ENCODE measurements around the gene POLR1G.
A peak's percentile ranks its signal among the peaks of the same experiment; 100 is the strongest.
"Not testable (repeated sequence)": the region's sequence is repeated elsewhere in the genome, so short reads cannot be mapped to it uniquely, and the experiment has no call there.

The POLR1G gene

DNA sequence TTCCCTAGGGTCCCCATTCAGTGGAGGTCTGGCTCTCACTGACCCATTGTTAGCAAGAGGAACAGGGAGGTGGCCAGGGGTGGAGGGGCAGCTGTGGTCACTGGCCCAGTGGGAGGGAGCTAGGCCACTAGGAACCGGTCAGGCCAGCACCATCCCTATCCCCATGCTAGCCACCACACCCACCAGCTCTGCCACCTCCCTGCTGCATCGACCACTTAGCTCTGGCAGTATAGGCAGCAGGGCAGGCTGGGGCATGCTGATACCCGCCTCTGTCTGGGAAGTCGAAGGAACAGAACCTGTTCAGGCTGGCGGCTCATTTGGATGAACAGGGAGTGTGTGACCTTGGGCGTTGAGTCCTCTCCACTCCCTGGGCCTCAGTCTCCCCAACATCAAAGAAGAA, 6.3 kb upstream of the POLR1G start:
- no peak for DNase-seq (ENCODE audit: low spot score)

- no peak for DNase-seq (ENCODE audit: low spot score)
These were observed 4.6 kb upstream of the POLR1G start for GRCh38 chr19:45401815-45402214.

DNA sequence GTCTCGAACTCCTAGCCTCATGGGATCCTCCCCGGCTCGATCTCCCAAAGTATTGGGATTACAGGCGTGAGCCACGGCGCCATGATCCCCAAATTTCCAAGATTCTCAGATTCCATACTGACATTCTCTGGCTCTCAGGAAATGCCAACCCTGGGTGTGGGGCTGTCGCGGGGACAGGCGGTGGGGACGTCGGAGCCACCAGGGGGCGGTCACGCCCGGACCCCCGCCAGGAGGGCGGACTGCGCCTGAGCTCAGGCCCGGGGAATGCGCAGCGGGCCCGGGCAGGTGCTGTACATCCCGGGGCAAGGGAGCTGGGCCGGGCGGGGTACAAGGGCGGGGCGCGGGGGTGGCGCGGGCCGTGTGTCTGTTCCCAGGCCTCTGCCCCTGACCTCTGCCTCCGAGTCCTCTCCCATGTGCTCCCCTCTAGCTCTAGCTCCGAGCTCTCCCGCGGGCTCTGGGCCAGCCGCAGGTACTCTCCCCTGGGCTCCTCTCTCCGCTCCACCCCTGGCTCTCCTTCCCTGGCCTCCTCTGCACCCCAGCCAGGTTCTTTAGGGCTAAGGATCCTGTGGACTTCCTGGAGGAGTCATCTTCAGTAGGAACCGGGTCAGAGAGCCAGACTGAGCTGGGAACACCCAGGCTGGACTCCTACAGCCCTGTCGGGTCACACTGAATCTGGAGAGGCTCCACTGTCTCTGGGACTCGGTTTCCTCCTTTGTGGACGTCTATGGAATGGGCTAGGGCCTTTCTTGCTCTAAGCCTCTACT, 4.0 kb upstream of the POLR1G start:
- DNase-seq (ENCODE audit: low spot score): peak; percentile 77

- no peak for DNase-seq (ENCODE audit: low spot score)
These were observed 3.2 kb upstream of the POLR1G start for GRCh38 chr19:45403272-45403671.

- DNase-seq (ENCODE audit: low spot score): peak; percentile 78
These were observed 2.5 kb upstream of the POLR1G start for GRCh38 chr19:45403781-45404556.

- DNase-seq (ENCODE audit: low spot score): peak; percentile 91
These were observed 1.6 kb upstream of the POLR1G start, which contains the start of gene PPP1R13L for GRCh38 chr19:45404557-45405434. PPP1R13L (minus strand) TSS chr19:45405069; CDS start chr19:45398318, 6,751 bp downstream.

- peak; percentile 87 for DNase-seq (ENCODE audit: low spot score)
These were observed 814 bp upstream of the POLR1G start for GRCh38 chr19:45405435-45406225.

GRCh38 chr19:45407091-45407375, 589 bp downstream of the POLR1G start:
- no peak for DNase-seq (ENCODE audit: low spot score)

DNA sequence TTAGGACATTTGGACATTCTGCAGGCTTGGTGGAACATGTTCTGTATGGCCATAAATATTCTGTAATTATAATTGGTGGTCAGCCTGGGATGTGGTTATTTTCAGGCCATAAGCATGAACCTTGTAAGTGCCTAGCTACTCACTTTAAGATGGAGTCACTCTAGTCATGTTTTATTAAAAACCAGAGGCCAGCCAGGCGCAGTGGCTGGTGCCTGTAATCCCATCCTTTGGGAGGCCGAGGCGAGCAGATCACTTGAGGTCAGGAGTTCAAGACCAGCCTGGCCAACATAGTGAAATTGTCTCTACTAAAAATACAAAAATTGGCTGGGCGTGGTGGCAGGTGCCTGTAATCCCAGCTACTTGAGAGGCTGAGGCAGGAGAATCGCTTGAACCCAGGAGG, 1.1 kb downstream of the POLR1G start:
- not testable (repeated sequence) for DNase-seq (ENCODE audit: low spot score)

DNA sequence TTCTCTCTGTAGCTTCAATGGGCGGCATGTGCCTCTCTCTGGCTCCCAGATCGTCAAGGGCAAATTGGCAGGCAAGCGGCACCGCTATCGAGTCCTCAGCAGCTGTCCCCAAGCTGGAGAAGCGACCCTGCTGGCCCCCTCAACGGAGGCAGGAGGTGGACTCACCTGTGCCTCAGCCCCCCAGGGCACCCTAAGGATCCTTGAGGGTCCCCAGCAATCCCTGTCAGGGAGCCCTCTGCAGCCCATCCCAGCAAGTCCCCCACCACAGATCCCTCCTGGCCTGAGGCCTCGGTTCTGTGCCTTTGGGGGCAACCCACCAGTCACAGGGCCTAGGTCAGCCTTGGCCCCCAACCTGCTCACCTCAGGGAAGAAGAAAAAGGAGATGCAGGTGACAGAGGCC, 1.7 kb downstream of the POLR1G start:
- DNase-seq (ENCODE audit: low spot score): no peak

DNA sequence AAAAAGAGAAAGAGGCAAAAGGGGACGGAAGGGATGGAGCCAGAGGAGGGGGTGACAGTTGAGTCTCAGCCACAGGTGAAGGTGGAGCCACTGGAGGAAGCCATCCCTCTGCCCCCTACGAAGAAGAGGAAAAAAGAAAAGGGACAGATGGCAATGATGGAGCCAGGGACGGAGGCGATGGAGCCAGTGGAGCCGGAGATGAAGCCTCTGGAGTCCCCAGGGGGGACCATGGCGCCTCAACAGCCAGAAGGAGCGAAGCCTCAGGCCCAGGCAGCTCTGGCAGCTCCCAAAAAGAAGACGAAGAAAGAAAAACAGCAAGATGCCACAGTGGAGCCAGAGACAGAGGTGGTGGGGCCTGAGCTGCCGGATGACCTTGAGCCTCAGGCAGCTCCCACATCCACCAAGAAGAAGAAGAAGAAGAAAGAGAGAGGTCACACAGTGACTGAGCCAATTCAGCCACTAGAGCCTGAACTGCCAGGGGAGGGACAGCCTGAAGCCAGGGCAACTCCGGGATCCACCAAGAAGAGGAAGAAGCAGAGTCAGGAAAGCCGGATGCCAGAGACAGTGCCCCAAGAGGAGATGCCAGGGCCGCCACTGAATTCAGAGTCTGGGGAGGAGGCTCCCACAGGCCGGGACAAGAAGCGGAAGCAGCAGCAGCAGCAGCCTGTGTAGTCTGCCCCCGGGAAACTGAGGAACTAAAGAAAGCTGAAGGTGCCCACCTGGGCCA, 2.5 kb downstream of the POLR1G start:
- DNase-seq (ENCODE audit: low spot score): no peak

GRCh38 chr19:45409557-45409920, 3.1 kb downstream of the POLR1G start:
- no peak for DNase-seq (ENCODE audit: low spot score)

DNA sequence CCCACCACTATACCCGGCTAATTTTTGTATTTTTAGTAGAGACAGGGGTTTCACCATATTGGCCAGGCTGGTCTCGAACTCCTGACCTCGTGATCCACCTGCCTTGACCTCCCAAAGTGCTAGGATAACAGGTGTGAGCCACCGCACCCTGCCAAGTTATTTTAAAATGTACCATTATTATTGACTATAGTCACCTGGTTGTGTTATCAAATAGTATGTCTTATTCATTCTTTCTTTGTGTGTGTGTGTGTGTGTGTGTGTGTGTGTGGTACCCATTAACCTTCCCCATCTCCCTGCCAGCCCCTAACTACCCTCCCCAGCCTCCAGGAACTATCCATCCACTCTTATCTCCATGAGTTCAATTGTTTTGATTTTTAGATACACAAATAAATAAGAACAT, 3.9 kb downstream of the POLR1G start:
- DNase-seq (ENCODE audit: low spot score): not testable (repeated sequence)

DNA sequence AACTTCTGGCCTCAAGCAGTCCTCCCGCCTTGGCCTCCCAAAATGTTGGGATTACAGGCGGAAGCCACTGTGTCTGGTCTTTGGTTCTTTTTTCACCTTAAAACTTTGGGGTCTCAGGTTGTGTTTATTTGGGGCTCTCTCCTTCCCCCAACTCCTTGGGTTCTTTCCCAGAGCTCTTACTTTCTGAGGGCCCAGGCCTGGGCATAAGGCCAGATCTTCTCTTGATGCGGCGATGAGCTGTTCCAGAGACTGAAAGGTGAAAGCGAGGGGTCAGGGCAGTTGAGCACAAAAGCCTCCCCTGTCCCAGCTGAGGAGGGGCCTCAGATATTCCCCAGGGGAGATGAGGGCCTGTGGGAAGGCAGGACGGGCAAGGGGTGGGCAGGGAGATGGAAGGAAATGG, 7.1 kb downstream of the POLR1G start:
- no peak for DNase-seq (ENCODE audit: low spot score)

GRCh38 chr19:45414468-45414867, 8.0 kb downstream of the POLR1G start:
- DNase-seq (ENCODE audit: low spot score): no peak

GRCh38 chr19:45417151-45417550, 10.7 kb downstream of the POLR1G start:
- DNase-seq (ENCODE audit: low spot score): no peak

- no peak for DNase-seq (ENCODE audit: low spot score)
These were observed 12.4 kb downstream of the POLR1G start for GRCh38 chr19:45418802-45419201.

GRCh38 chr19:45419396-45419795, 13.0 kb downstream of the POLR1G start:
- DNase-seq (ENCODE audit: low spot score): no peak

- no peak for DNase-seq (ENCODE audit: low spot score)
These were observed 13.5 kb downstream of the POLR1G start for GRCh38 chr19:45419895-45420294.

GRCh38 chr19:45420356-45420755, 13.9 kb downstream of the POLR1G start:
- DNase-seq (ENCODE audit: low spot score): no peak

DNA sequence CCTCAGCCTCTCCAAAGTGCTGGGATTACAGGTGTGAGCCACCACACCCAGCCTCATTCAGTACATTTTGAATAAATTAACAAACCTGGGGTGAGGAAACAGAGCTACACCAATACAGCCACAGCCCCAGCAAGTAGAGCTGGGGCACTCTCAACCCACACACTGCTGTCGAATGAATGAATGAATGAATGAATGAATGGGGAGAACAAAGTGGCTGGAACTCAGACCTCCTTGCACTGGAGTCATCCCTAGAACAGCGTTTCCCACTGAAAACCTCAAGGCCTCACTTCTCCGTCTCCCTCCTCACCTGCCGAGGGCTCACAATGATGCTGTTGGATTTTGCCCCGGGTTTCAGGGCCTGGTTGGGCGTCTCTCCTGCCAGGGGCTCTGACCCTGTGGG, 14.4 kb downstream of the POLR1G start:
- no peak for DNase-seq (ENCODE audit: low spot score)
